Hematopoietic multipotent progenitor cell treated with erythropoietin and hydrocortisone succinate and interleukin-3 and kit ligand, for 8 days (in vitro differentiated cells): ENCODE data around the gene MPST.
"Not testable (repeated sequence)": the region's sequence is repeated elsewhere in the genome, so short reads cannot be mapped to it uniquely, and the experiment has no call there.

ENCODE experiments used
- DNase-seq: peaks from one replicate; pipeline ENCODE4 v3.0.0-alpha.2; 2015

MPST gene

DNA sequence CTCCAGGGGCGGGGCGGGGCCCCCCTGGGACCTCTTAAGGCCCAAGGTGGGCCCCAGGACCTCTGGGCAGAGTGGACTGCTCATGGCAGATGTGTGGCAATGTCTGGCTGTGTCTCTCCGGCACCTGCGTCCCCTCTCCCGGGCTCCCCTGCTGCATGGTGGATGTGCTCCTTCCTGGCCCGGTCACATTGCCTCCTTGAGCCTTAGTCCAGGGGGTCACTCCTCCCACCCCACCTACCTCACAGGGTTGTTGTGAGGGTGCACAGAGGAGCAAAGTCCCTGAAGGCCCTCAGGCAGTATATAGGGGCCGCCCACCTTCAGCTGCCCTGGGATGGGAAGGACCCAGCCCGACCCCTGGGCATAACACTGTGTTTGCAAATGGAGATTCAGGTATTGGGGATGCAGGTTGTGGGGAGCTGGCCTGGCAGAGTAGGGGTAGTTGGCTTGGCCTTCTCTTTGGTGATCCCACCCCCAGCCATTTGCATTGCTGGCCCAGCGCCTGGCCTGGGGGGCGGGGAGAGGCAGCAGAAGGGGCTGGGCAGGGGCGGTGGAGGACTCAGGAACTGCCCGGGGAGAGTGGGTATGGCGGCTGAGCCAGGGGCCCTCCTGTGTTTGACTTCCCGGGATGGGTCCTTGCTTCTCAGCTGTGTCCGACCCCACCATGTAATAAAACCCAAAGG is 43.3 kb downstream of the MPST start:
- no peak for DNase-seq

DNA sequence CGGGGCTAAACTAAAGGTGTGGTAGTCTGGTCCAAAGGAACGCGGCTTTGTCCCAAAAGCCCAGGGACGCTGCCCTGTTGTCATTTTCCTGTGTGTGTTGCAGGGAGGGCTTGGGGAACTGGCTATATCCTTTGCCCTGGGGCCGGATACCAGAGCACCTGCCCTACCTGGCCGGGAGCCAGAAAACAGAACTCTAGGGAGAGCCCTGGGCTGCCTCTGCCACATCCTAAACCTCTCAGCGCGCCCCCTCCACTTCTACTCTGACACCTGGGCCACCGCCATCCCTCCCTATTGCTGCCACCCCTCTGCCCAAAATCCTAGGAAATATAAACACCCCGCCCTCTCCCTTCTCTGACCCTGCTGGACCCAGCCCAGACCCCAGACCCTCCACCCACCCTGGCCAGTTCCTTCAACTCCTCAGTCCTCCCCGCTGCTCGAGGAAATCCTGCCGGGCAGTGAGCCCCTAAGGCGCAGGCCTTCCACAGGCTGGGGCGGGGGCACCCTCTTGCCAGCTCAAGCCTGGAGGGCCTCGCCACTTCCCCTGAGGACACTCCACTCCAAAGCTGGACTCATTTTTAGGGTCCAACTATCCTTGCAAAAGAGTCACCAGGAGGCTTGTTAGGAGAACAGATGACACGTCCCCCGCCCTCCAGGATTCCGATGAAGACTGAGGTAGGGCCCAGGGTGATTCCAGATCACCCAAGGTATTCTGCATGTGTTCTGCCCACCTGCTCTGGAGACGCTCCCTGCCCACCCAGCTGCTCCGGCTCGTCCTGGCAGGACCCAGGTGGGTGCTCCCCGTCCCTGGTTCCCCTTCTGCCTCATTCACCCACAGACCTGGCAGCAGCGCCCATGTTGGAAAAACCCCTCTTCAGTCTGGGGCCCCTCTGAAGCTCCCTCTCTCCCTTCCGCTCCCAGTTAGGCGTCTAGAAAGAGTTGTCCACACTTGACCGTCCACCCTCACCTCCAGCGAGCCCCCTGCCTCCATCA is 44.2 kb downstream of the MPST start:
- DNase-seq, result no peak

DNA sequence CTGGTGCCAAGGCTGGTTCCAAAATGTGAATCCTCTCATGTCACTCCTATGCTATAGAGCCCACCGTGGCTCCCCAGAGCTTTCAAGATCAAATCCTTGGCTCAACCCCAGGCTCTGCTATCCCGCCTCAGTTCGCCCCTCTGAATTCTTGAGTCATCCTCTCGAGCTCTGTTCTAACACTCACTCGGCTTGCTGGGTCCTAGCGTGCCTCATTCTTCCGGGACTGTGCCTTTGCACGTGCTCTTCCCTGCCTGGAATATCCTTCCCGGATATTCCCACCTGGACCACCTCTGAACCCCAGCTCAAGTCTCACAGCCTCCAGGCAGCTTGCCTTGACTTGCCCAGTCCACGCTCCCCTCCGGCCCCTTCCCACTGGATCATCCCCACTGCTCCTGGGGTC is 45.0 kb downstream of the MPST start:
- no peak for DNase-seq

DNA sequence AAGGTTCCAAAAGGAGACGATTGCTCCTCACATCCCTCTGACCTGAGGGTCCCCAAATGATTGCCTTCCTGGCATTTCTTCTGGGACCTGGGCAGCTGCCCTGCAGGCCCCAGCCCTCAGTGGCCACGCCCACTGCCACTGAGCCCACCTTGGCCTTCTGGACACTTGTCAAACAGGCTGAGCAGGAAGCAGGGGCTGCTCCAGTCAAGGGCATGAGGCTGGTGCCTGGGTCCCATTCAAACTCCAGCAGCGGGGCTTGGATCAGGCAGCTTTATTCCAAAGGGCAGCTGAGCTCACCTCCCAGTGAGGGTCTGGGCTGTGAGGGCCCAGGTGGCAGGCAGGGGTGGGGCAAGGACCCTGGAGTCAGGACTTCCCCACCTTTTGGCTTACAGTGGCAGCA is 45.6 kb downstream of the MPST start:
- no peak for DNase-seq

DNA sequence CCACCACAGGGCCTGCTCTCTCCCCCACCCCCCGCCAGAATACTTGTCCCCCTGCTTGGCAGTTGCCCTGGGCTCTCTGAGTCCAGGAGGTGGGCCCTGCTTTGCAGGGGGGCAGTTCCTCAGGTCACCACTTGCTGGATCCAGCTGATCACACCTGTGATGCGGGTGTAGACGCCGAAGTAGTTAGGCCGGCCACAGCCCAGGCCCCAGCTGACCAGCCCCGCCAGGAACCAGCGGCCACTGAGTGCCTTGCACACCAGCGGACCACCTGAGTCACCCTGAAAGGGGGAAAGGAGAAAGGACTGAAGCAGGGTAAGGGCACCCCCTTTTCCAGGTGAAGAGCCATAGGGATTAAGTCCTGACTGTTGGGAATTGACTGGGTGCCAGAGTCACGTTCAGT is 46.4 kb downstream of the MPST start:
- no peak for DNase-seq

DNA sequence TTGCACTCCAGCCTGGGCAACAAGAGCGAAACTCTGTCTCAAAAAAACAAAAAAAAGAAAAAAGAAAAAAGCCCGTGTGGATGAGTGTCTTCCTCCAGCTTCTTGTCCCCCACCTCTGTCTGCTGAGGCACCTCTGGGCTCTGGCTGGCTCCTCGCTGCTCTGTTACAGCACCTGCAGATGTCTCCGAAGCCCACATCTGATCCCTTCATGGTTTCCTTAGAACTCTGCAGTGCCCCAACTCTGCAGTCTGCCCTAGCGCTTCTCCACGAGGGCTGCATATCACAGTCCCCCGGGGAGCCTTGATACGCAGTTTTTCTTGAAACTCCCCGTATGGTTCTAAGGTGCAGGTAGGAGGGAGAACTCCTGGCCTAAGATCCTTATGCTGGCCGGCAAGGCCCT is 47.9 kb downstream of the MPST start:
- DNase-seq, result no peak

DNA sequence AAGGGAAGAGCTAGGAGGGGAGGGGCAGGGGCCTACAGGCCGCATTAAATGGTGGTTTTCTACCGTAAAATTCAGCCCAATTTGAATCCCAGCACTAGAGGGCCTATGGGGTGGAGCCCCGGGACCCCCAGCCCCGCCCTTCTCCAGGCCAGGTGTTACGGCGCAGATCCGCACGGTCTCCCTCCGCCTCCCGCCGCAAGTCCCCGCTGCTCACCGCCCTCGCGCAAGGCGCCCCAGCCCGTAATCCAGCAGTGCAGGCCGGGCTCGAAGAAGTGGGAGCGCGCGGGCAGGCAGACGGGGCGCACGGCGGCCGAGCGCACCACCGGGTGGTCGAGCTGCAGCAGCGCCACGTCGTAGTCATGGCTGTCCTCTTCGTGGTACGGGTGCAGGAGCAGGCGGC is 49.3 kb downstream of the MPST start:
- DNase-seq, result no peak

DNA sequence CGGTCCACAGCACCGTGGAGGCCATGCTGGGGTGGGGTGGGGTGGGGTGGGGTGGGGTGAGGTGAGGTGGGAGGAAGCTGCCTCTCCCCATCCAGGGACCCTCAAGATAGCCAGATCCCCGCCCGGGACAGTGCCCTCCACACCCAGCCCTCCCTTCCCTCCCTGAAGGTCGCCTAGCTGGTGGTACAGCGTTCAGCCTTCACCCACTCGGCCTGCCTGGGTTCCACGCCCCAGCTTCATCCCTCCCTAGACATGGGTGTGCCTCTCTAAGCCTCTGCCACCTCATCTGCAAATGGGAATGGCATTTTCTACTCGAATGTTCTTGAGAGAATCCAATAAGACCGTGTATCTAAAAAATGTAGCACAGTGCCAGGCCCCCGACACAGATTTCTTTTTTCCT is 49.8 kb downstream of the MPST start:
- DNase-seq, result no peak

DNA sequence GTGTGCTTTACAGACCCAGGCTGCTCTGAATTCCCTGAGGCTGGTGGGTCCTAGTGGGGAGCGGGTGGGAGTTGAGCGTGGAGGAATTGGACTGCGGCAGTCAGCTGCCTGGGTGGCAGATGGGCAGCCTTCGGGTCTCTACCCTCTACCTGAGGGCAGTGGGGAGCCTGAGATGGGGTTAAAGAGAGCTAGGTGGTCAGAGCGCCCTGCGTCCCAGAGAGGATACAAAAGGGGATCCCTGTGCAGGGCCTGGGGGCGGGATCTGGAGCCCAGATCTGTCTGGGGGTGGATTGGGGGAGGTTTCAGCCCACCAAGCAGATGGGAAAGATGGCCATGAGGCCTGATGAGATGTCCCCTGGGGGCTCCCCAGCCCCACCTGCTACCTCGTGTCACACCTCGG is 50.2 kb downstream of the MPST start:
- DNase-seq, result no peak

DNA sequence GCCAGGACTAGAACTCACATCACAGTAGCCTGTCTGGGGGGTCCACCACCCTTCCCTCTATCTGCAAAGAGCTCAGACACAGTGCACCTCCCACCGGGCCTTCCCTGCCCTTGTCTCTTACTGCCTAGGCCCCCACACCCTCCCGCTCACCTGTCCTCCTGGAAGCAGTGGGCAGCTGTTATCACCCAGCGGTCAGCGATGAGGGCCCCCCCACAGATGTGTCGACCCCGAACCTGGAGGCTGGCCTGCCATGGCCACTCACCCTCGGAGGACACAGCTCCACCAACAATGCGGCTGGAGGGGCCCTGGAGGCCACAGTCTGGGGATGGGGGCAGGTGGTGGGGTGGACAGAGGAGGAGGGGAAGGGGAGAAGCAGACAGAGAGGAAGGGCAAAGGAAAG is 50.8 kb downstream of the MPST start:
- no peak for DNase-seq

DNA sequence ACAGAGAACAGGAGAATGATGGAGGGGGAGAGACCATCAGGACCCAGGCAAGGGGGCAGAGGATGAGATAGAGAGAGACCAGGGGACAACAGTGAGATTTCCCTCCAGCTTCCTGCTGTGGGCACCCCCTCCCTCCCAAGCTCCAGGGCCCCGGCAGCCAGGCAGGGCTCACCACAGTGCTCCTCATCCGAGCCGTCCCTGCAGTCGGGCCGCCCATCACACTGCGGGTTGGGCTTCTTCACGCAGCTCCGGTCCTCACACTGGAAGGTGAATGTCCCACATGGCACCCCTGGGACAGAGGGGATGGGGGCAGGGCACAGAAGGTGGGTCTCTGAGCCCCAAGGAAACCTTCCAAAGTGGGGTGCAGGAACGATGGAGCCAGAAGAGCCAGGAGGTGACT is 51.2 kb downstream of the MPST start:
- no peak for DNase-seq

DNA sequence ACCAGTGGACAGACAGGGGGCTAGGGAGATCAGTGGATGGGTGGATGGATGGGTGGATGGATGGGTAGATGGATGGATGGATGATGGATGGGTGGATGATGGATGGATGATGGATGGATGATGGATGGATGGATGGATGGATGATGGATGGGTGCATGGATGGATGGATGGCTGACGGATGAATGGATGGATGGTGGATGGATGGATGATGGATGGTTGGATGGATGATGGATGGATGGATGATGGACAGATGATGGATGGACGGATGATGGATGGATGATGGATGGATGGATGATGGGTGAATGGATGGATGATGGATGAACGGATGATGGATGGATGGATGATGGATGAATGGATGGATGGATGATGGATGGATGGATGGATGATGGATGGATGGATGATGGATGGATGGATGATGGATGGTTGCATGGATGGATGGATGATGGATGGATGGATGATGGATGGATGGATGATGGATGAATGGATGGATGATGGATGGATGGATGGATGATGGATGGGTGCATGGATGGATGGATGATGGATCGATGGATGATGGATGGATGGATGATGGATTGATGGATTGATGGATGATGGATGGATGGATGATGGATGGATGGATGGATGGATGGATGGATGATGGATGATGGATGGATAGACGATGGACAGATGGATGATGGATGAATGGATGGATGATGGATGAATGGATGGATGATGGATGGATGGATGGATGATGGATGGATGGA is 52.5 kb downstream of the MPST start:
- not testable (repeated sequence) for DNase-seq

DNA sequence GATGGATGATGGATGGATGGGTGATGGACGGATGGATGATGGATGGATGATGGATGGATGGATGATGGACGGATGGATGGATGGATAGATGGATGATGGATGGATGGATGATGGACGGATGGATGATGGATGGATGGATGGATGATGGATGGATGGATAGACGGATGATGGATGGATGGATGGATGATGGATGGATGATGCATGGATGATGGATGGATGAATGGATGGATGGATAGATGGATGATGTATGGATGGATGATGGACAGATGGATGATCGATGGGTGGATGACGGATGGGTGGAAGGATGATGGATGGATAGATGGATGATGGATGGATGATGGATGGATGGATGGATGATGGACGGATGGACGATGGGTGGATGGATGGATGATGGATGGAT is 53.1 kb downstream of the MPST start:
- DNase-seq, result no peak

DNA sequence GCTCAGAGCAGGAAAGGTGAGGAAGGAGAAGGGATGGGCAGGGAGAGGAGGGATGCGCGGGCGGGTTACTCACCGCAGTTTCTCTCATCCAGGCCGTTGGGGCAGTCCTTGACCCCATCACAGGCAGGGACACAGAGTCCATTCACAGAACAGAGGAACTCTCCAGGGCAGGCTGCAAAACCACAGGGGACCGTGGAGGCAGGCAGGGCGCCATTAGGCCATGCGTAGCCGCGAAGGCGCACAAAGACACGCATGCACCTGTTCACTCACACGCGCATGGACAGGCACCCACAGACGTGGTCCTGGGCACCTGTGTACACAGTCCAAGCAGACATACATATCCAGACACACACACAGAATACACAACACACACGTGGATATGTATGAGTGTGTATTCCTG is 55.0 kb downstream of the MPST start:
- no peak for DNase-seq

DNA sequence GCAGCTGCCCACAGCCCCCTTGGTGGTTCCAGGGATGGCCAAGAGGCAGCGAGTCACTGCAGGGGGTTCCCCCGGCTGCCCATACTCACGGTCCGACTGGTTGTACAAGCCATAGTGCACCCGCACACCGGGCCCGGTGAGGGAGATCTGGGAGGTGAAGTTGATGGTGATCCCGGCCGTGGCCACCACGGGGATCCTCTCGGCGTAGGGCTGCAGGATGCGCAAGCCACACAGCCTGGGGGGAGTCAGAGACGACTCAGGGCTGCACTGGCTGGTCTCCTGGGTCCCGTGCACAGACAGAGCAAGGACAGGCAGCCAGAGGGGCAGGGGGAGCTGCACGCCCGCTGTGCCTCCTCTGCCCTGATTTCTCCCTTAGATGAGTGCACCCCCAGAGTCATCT is 55.5 kb downstream of the MPST start:
- DNase-seq, result no peak

DNA sequence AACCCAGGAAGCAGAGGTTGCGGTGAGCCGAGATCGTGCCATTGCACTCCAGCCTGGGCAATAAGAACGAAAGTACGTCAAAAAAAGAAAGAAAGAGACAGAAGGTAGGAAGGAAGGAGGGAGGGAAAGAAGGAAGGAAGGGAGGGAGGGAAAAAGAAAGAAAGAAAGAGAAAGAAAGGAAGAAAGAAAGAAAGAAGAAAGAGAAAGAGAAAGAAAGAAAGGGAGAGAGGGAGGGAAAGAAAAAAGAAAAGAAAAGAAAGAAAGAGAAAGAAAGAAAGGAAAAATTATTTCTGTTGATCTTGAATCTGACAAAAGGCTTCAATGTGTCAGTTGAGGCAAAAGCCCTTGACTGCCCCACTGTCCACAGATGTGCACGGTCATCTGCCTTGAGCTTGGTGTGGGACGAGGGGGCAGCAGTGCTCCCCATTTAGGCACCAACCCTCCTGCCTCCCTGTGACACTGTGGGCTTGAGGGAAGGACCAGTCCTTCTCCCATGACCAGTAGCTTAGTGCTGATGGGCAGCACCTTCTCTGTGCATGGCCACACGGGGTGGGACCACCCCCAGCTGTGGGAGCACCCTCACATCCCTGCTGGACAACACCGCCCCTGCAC is 56.4 kb downstream of the MPST start:
- DNase-seq, result no peak

DNA sequence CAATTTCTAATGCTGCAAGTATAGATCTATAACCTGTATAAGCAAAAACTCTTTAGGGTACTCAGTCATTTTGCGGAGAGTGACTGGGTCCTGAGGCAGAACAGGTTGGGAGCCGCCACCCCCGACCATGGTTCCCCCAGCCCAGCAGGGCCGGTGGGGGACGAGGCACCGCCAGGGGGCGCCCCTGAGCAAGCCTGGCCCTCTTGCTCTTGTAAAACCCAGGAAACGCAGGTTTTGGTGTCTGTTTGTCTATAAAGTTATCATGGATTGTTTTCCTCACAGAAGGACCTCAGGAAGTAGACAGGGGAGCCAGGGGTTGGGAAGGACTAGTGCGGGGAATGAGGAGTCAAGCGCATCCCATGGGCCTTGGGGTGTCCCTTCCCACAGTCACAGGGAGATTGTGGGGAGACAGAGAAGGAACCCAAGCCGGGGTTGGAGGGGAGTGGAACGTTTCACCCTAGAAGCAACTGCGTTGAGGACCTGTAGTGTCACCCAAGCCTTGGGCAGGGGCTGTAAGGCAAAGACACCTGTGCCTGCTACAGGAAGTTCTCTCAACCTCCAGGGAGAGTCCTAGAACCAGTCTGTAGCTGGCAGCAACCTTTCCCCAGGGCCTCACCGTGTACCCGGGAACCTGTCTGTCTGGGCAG is 58.4 kb downstream of the MPST start:
- peak; percentile 54 for DNase-seq

DNA sequence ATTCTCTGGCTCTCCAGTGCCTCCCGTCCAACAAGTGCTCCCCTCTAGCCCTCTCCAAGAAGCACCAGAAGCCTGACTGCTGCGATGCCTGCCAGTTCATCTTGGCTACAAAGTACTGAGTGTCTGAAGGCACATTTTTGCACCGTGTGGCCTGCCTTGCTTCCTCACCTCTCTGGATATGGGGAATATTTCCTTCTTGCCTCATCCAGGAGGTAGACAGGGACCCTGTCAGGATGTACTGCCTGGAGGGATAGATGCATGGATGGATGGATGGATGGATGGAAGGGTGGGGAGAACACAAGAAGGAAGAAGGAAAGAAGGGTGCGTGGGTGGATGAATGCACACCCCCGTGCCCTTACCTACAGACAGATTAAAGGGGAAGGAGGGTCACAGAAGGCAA is 59.6 kb downstream of the MPST start:
- no peak for DNase-seq
